Natural killer cell (primary cell): ENCODE data around the gene MSI2. TPM values are rescaled to one million over a fixed set of nuclear protein-coding genes. Genes with fewer than 3 reads are reported as not detected.

Experiments used
- ATAC-seq, 3 donors: fragments of 150-1000 bp in 2 of 3; fragments of 200-7000 bp in 1 of 3; cut with Tn5 transposase; 1 replicate in 1 of 3; 2 replicates in 2 of 3; pipeline ENCODE4 v1.10.0; 2021; ENCODE audit warnings: mild to moderate bottlenecking in 2 of 3, moderate library complexity in 2 of 3
- DNase-seq, 2 donors: peaks; one replicate each; pipeline versions ENCODE4 v3.0.0 to v3.0.0-alpha.2; 2013 to 2021; ENCODE audit warnings: mixed read lengths in 1 of 2
- H3K27ac ChIP-seq: one replicate; pipeline ENCODE4 v1.5.1; 2013; ENCODE audit warnings: mild to moderate bottlenecking, low read length
- H3K27me3 ChIP-seq: one replicate; pipeline ENCODE4 v1.6.1; 2013; ENCODE audit warnings: low read length; ENCODE audit not compliant: control insufficient read depth, insufficient read depth
- H3K36me3 ChIP-seq: one replicate; pipeline ENCODE4 v1.6.1; 2013; ENCODE audit warnings: low read length; ENCODE audit not compliant: control insufficient read depth, insufficient read depth
- H3K4me1 ChIP-seq: one replicate; pipeline ENCODE4 v1.6.1; 2013; ENCODE audit warnings: low read length; ENCODE audit not compliant: control insufficient read depth, insufficient read depth
- H3K4me3 ChIP-seq: one replicate; pipeline ENCODE4 v1.5.1; 2013; ENCODE audit warnings: low read length
- H3K9me3 ChIP-seq: one replicate; pipeline ENCODE4 v1.6.1; 2013; ENCODE audit warnings: low read length; ENCODE audit not compliant: control insufficient read depth, insufficient read depth
- H3K27ac Mint-ChIP-seq, 2 donors: one replicate each; pipeline ENCODE4 v1.8.0; 2022; ENCODE audit warnings: mild to moderate bottlenecking in 2 of 2, mixed read lengths in 2 of 2, moderate library complexity in 1 of 2
- H3K27me3 Mint-ChIP-seq, 2 donors: one replicate each; pipeline ENCODE4 v1.8.0; 2022; ENCODE audit warnings: low read depth in 2 of 2, mixed read lengths in 2 of 2
- H3K36me3 Mint-ChIP-seq: one replicate; pipeline ENCODE4 v1.8.0; 2022; ENCODE audit warnings: mixed read lengths
- H3K4me1 Mint-ChIP-seq, 2 donors: one replicate each; pipeline ENCODE4 v1.8.0; 2022; ENCODE audit warnings: mixed read lengths in 2 of 2
- H3K4me3 Mint-ChIP-seq: one replicate; pipeline ENCODE4 v1.8.0; 2022; ENCODE audit warnings: mild to moderate bottlenecking, moderate library complexity, mixed read lengths
- H3K9me3 Mint-ChIP-seq, 2 donors: one replicate each; pipeline ENCODE4 v1.8.0; 2022; ENCODE audit warnings: mixed read lengths in 2 of 2
- WGBS: methylation state at CpG from one replicate; pipeline ENCODE4 v1.1.7; 2013; ENCODE audit warnings: missing lambda C conversion rate; ENCODE audit not compliant: insufficient coverage; 5-methylcytosine and 5-hydroxymethylcytosine counted together
- intact Hi-C: fragments of 100-400 bp; cut with micrococcal nuclease; formaldehyde crosslinking; loops from one replicate; pipeline ENCODE4 v1.14.2; 2022
- total RNA-seq, 4 donors: library from RNA; stranded (reverse); fragments of 120-200 nt in 1 of 4; gene quantifications; one replicate each; pipeline versions ENCODE4 v1.2.3 to v1.2.4, GENCODE V29; 2013 to 2022
- TF ChIP-seq, protein P1 (sequence below): fragments of 200-600 bp; IDR thresholded peaks from one replicate; pipeline ENCODE4 v1.8.0; 2022; ENCODE audit warnings: antibody characterized with exemption

MSI2 gene
- total RNA-seq, 3 donors from 2014 or later (not counting 1 experiment from before 2014, with no cell fraction given) = 95.5 to 145 (median 96.8) TPM

DNA sequence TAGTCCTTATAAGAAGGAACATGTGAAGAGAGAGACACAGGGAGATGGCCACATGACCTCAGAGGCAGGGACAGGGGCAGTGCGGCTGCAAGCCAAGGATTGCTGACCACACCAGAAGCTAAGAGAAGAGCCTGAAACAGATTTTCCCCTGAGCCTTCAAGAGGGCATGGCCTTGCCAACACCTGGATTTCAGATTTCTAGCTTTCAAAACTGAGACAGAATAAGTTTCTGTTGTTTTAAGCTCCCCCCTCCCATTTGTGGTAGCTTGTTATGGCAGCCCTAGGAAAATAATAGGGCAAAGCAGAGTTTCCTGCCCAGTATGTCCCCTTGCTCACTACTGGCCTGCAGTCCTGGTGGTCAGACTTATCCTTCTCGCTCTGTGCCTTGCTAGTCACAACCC, 284.3 kb downstream of the MSI2 start:
- TF ChIP-seq, protein P1, sequence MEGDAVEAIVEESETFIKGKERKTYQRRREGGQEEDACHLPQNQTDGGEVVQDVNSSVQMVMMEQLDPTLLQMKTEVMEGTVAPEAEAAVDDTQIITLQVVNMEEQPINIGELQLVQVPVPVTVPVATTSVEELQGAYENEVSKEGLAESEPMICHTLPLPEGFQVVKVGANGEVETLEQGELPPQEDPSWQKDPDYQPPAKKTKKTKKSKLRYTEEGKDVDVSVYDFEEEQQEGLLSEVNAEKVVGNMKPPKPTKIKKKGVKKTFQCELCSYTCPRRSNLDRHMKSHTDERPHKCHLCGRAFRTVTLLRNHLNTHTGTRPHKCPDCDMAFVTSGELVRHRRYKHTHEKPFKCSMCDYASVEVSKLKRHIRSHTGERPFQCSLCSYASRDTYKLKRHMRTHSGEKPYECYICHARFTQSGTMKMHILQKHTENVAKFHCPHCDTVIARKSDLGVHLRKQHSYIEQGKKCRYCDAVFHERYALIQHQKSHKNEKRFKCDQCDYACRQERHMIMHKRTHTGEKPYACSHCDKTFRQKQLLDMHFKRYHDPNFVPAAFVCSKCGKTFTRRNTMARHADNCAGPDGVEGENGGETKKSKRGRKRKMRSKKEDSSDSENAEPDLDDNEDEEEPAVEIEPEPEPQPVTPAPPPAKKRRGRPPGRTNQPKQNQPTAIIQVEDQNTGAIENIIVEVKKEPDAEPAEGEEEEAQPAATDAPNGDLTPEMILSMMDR = no peak
- Histone ChIP-seq H3K27me3 (no peaks in the 10 kb centered on the region), H3K36me3 (no peaks in the 10 kb centered on the region), H3K4me1 (peaks cover 13% of the 10 kb centered on the region), H3K9me3 (no peaks in the 10 kb centered on the region), H3K27ac (no peak overlapping the region), H3K4me3 (no peak overlapping the region)
- intact Hi-C loops = no loop called here
- H3K9me3 Mint-ChIP-seq = no peaks in the 10 kb centered on the region
- no peaks in the 10 kb centered on the region for H3K36me3 Mint-ChIP-seq
- H3K4me1 Mint-ChIP-seq = peaks cover 14 to 22% of the 10 kb centered on the region in 2 donors
- WGBS = 100% methylated on average over 2 of the region's 2 CpGs
- ATAC-seq = no peak
- no peaks in the 10 kb centered on the region for H3K27me3 Mint-ChIP-seq
- DNase-seq = no peak
- no peak overlapping the region for H3K4me3 Mint-ChIP-seq
- H3K27ac Mint-ChIP-seq = no peak overlapping the region

DNA sequence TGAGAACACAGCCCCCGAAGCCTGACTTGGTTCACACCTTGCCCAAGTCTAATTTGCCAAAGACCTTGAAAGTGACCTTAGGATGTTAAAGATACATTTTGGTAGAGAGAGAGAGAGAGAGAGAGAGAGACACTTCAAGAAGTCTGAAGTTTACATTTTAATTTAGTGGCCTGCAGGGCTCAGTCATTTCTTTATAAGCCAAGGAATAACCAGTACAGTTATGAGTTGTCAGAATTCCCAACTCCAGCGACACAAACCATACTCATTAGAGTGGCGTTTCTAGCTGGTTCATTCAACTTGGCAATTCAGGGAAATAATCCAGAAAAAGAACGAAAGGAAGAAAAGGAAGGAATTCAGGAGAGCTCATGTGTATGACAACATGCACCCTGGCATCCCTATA, 284.7 kb downstream of the MSI2 start:
- Mint-ChIP-seq H3K27ac (no peak overlapping the region), H3K4me1 (peaks cover 14 to 22% of the 10 kb centered on the region in 2 donors), H3K9me3 (no peaks in the 10 kb centered on the region), H3K4me3 (no peak overlapping the region), H3K27me3 (no peaks in the 10 kb centered on the region), H3K36me3 (no peaks in the 10 kb centered on the region)
- Histone ChIP-seq H3K36me3 (no peaks in the 10 kb centered on the region), H3K4me1 (peaks cover 13% of the 10 kb centered on the region), H3K27me3 (no peaks in the 10 kb centered on the region), H3K9me3 (no peaks in the 10 kb centered on the region), H3K4me3 (no peak overlapping the region), H3K27ac (no peak overlapping the region)
- ATAC-seq = no peak
- TF ChIP-seq, protein P1 = no peak
- DNase-seq = no peak
- 84% methylated on average over 4 of the region's 4 CpGs for WGBS
- intact Hi-C loops = no loop called here

DNA sequence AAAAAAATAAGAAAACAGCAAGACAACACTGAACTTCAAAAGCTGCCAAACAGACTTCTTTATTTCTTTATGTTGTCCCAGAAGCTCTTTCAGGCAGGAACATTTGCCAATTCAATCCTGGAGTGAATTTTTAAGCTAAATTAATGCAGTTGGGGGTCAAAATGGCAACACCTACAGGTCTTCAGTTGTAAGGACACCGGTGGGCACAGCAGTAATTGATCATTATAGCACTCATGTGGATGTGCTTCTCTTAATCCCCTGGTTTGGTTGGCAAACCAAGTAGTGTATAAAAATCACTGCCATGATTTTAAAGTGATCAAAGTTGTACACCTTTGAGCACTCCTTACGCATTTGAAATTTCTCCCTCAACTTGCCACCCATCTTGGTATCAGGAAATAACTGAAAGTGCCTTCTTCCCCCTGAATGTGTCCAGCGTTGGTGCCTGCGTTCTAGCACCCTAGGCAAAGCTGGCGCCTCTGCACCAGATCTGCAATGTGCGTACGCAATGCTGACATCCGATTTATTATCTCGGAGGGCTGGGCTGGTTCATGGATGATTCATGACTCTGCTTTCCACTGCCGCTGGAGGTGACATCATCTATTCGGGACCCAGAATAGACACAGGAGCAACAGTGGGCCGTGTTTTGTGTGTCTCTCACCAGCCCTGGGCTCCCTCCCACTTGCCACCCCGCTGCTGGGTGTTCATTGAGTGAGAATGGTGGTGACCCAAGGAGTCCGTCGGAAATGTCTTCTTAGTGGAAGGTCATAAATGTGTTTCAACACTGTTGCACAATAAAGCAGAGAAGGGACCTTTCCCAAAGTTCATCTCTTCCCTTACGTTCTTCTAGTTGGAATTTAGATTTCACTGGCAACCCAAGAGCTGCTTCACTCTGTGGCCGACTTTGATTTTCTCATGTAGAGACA, 285.4 kb downstream of the MSI2 start:
- Histone ChIP-seq H3K4me3 (no peak overlapping the region), H3K4me1 (peaks cover 13% of the 10 kb centered on the region), H3K9me3 (no peaks in the 10 kb centered on the region), H3K27ac (no peak overlapping the region), H3K36me3 (no peaks in the 10 kb centered on the region), H3K27me3 (no peaks in the 10 kb centered on the region)
- H3K27ac Mint-ChIP-seq = no peak overlapping the region
- H3K27me3 Mint-ChIP-seq = no peaks in the 10 kb centered on the region
- no peaks in the 10 kb centered on the region for H3K36me3 Mint-ChIP-seq
- TF ChIP-seq, protein P1 = no peak
- WGBS = 94% methylated on average over 17 of the region's 17 CpGs
- ATAC-seq (no peak), DNase-seq (no peak)
- intact Hi-C loops = no loop called here
- no peak overlapping the region for H3K4me3 Mint-ChIP-seq
- H3K4me1 Mint-ChIP-seq = peaks cover 14 to 26% of the 10 kb centered on the region in 2 donors
- H3K9me3 Mint-ChIP-seq = no peaks in the 10 kb centered on the region
